OCI-LY1 (cell line): ENCODE data around the gene CCNB2.

Source experiments
- CTCF ChIP-seq: fragments of 200-600 bp; sonication (generic), shearing (Covaris generic); IDR thresholded peaks from 2 replicates; pipeline ENCODE4 v1.5.1; 2017; ENCODE audit warnings: mild to moderate bottlenecking, antibody characterized with exemption, low read length, moderate library complexity, mixed read lengths
- EZH2 ChIP-seq: fragments of 200-600 bp; sonication (generic), shearing (Covaris generic); IDR thresholded peaks from 2 replicates; pipeline ENCODE4 v1.8.0; 2017; ENCODE audit warnings: borderline replicate concordance, mixed run types, mild to moderate bottlenecking, antibody characterized with exemption, low read length, moderate library complexity, mixed read lengths

- TF ChIP-seq CTCF (no peak), EZH2 (no peak)
Observed at GRCh38 chr15:59148153-59148833, 43.3 kb downstream of the CCNB2 start.
